ENCODE measurements around the gene PIGA. TPM values are rescaled to one million over a fixed set of nuclear protein-coding genes. Genes with fewer than 3 reads are reported as not detected.
A peak's percentile ranks its signal among the peaks of the same experiment; 100 is the strongest.
"Not testable (repeated sequence)": the region's sequence is repeated elsewhere in the genome, so short reads cannot be mapped to it uniquely, and the experiment has no call there.

PIGA gene
- total RNA-seq, 2 donors from 2014 or later: 12.3 to 14.9 TPM

DNA sequence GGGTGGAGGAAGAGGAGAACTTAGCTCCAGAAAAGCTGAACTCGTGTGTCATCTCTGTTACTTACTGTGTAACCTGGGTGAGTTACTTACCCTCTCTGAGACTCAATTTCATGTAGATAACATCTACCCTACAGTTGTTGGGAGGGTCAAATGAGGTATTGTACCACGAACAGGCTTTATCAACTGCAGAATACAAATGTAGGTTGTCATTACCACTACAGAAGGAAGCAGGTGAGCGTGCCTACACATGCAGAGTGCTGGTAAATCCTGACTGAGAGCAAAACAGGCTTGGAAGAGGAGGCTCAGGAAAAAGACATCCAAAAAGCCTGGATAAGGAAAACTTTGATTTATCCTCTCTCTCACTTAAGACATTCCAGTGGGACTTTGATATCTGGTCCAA is 7.2 kb downstream of the PIGA start:
- intact Hi-C loops (cut with DNase I, micrococcal nuclease): no loop called here
- DNase-seq: no peak
- ATAC-seq: no peak

DNA sequence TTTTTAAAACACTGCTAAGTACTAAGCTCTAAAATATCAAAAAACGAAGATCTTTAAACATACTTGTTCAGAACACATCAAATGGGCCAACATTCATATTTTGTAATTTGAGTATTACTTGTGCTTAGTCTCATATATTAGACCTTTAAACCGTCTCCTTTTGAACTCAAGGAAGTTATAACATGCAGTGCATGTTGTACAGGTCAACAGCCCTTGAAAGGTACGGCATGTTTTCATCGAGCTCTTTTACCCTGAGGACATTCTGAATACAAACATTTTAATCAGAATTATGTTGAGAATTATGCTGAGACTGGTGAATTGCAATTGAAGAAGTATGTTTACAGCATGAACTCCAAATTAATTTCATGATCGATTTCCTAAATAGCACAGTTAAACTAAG is 12.9 kb downstream of the PIGA start:
- intact Hi-C loops (cut with DNase I, micrococcal nuclease): no loop called here
- no peak for ATAC-seq
- no peak for DNase-seq

DNA sequence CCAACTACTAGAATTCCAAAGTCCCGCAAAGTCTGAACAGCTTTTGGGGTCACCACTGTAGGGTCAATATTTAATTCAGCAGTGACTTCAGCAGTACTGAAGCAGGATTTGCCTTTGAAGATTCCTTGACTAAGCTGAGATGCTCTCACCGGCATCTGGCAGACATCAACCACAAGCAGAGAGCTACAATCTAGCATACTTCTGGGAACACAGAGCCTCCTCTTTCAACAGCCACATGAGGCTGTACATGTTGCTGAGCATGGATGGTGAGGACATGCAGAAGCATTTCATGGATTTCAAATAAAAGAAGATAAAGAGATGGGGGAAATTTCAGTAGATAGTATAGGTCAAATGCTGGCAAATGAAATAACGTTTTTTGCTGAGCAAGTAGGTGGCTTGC is 13.3 kb downstream of the PIGA start:
- DNase-seq: no peak
- intact Hi-C loops (cut with DNase I, micrococcal nuclease): no loop called here

DNA sequence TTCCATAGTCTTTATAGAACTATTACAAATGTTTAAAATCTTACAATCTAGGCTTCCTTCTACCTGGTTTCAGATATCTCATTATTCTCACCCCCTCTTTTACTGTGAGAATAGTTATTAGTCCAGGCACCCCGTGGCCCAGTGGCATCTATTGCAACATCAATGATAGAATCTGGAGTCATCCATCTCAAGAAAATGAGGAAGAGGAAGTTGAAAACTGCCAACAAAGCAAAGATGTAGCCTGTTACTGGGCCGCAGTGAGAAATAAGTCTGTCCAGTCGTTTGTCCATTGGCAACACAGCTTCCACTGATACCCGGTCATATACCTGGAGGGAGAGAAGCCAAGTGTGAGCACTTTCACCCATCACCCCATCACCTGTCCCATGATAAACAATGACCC is 13.9 kb downstream of the PIGA start:
- DNase-seq (no peak), ATAC-seq (no peak)
- intact Hi-C loops (cut with DNase I, micrococcal nuclease): no loop called here

More for the DNA sequence above, 13.3 kb downstream of the PIGA start:
- ATAC-seq: no peak

DNA sequence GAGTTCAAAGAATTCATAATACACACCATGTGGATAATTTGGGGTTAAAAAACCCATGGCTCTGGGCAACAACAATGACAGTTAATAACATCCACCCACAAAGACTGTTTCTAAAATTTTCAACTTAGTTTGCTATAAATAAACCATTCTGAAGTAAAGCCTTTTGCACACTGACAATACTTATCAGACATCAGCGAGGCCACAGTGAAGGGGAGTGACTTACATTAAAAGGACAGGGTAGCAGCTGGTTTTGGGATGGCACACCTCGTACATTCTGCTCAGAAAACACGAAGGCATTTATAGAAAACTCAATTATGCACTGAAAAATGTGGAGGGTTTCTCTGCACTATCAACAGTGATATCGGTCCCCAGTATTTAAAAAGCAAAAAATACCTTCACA is 15.0 kb downstream of the PIGA start:
- intact Hi-C loops (cut with DNase I, micrococcal nuclease): no loop called here
- ATAC-seq (no peak), DNase-seq (no peak)

DNA sequence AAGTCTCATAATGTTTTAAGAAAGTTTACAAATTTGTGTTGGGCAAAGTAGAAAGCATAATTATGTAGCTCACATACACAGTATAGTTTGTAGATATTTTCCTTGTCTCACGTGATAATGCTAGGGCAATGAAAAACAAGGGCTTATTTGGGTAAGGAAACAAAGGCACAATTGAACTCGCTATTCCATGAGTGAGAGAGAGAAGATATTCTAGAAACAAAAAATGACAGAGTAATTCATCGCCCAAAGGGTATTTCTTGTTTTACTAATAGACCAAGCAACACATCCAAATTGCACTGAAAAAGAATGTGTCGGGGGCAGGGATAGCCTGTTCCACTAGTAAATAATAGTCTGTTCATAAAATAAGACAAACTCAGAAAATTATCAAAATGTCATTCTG is 16.2 kb downstream of the PIGA start:
- intact Hi-C loops (cut with DNase I, micrococcal nuclease): no loop called here

DNA sequence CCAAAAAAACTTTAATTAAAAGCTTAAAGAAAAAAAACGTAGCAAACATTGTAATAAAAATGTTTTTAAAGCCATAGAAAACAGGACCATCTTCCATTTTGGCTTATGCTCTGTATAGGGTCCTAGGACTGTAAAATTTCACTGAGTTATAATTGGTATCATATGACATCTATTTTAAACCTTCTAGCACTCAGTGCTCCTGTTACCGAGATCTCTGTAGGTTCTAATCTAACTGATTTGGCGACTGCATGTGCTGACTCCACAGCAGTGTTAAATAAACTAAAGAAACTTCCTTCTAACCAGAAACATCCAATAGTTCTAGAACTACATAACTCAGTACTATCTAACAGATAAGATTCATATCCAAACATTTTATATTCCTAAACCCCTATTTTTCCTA is 19.8 kb downstream of the PIGA start, which contains the start of gene ASB11:
ASB11 (minus strand) TSS at position 132 of the 400 bp plus-strand sequence; CDS start at position 97, 35 bp downstream.
- DNase-seq: no peak
- intact Hi-C loops (cut with DNase I, micrococcal nuclease): no loop called here
- no peak for ATAC-seq

More for the DNA sequence above, 16.2 kb downstream of the PIGA start:
- DNase-seq (no peak), ATAC-seq (no peak)

DNA sequence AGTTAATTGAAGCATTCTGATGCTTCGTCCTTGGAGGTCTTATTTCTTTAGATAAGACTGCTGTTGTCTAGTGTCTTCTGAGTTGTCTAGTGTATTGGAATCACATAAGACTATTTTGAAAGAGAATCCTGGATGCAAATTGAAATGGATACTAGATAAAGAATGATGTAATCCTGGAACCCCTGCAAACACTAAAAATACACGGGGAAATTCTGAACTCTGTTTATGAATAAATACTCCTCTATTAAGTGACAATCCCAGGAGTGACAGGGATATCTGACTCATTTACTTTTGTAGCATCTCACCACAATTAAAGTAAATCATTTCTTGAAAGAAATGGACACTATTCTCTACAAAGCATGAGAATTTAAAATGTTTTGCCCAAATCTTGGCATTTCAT is 20.9 kb downstream of the PIGA start:
- ATAC-seq (no peak), DNase-seq (no peak)
- intact Hi-C loops (cut with DNase I, micrococcal nuclease): no loop called here

DNA sequence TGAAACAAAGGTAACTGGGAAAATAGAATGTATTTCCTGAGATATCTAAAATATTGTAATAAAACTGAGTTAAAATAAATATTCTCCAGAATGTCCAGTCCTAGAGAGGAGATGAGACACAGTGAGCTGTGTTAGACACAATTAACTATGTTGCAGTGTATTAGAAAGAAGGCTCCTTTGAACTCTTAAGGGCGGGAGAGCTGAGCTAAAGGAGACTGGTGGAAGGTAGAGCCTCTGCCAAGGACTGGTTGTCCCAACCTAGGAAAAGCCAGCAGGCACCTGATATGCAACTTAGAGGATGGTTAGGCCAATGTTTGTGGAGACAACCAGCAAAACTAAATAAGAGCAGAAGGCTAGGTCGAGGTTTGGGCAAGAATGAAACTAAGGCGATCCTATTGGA is 24.2 kb downstream of the PIGA start:
- no peak for DNase-seq
- ATAC-seq: no peak
- intact Hi-C loops (cut with DNase I, micrococcal nuclease): no loop called here

DNA sequence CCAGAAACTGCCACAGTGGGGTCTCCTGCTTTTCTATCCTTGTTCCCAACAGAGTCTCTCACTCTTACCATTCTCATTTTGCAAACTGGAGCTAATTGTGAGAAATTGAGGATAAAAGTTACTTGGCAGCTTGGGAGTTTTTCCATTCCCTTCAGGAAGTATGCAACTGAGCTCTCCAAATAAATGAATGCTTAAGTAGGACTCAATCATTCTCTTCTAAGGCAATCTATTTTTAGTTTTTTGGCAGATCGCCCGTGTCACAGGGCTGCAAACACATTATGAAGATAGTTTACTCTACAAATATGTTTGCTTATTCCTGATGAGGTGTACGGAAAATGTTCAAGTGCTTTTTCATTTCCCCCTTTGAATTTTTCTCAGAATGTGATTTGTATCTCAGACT is 25.2 kb downstream of the PIGA start:
- ATAC-seq (no peak), DNase-seq (no peak)
- intact Hi-C loops (cut with DNase I, micrococcal nuclease): no loop called here

DNA sequence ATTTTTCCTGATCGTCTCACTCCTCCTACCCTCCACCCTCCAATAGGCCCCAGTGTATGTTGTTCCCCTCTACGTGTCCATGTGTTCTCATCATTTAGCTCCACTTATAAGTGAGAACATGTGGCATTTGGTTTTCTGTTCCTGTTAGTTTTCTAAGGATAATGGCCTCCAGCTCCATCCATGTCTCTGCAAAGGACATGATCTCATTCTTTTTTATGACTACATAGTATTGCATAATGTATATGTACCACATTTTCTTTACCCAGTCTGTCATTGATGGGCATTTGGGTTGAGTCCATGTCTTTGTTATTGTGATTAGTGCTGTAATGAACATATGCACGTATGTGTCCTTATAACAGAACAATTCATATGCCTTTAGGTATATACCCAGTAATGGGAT is 29.4 kb downstream of the PIGA start:
- ATAC-seq; intact Hi-C loops (cut with DNase I, micrococcal nuclease); DNase-seq: not testable (repeated sequence)

DNA sequence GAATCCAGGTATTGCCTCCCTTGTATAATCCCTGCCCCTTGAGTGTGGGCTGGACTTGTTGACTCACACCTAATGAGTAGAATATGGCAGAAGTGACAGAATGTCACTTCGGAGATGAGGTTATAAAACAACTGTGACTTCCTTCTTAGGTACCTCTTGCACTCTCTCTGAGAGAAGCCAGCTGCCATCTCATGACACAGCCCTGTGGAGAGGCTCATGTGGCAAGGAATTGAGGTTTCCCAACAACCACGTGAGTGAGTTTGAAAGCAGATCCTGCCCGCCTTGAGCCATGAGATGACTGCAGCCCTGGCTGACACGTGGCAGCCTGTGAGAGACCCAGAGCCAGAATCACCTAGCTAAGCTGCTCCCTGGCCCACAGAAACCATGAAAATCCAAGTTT is 33.4 kb downstream of the PIGA start:
- ATAC-seq (peak; percentile 88), DNase-seq (peak; percentile 15 to 50)
- intact Hi-C loops (cut with DNase I, micrococcal nuclease): no loop called here

DNA sequence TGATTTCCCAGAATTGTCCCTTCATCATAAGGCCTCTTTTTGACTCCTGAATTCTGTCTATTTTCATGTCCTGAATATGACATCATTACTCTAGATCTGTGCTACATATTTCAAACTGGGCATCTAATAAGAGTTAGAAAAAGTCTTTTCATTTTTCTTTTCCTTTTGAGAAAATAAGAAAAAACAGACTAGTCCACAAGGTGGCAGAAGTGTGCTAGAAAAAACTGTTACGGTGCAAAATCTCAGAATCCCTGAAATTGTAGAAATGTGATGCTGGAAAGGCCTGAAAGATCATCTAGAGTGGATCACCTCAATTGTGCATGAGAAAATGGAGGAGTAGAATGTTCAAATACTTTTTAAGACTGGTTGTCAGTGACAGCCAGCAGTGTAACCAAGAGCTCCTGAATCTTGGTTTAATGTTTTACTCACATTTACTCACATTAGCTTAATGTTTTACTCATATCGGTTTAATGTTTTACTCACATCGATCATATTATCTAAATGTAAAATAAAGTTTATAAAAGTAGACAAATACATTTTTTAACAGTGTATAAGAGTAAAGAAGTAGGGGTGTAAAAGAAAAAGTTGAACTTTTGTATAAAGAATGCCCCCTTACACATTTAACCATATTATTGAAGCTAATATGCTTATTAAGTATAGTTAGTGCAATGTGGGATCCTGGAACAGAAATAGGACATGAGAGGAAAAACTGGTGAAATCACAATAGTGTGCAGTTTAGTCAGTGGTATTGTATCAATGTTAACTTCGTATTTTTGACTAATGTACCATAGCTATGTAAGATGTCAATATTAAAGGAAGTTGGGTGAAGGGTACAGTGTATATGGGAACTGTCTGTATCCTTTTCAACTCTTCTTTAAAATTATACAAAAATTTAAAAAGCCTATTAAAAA is 35.1 kb downstream of the PIGA start:
- DNase-seq (no peak), ATAC-seq (peak; percentile 72)
- intact Hi-C loops (cut with DNase I, micrococcal nuclease): no loop called here

DNA sequence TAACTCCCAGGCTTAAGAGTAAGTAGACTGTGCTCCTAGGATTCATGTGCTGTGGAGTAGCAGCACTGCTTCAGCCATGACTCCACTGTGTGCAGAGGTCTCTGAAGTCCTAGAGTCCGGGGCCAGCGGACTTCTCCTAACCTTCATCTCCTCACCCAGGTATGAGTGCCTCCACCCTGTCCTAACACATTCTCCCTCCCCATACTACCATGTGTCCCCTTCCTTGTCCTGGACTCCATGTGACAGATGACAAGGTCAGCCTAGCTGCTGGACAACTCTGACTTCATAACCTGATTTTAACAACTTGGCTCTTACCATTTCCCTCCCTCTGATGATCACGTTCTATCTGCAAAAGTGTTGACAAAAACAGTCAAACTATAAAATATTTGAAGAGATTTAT is 36.5 kb downstream of the PIGA start:
- DNase-seq (no peak), ATAC-seq (no peak)
- intact Hi-C loops (cut with DNase I, micrococcal nuclease): no loop called here

DNA sequence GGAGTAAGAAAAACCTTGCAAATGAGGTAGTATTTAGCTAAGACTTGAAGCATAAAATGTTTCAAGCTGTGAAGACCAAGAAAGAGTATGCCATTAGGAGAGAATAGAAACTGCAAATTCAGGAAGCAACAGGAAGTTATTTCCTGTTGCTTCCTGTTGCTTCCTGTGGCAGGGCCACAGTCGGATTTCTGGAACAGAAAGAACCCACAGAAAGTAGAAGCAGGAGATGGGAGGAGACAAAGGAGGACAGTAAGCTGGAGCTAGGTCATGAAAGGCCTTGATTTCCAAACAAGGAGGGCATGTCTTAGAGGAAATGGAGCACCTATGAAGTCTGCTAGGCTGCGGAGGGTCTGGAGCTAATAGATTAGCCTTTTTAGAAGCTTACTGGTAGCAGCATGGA is 37.1 kb downstream of the PIGA start:
- ATAC-seq (no peak), DNase-seq (no peak)
- intact Hi-C loops (cut with DNase I, micrococcal nuclease): no loop called here

DNA sequence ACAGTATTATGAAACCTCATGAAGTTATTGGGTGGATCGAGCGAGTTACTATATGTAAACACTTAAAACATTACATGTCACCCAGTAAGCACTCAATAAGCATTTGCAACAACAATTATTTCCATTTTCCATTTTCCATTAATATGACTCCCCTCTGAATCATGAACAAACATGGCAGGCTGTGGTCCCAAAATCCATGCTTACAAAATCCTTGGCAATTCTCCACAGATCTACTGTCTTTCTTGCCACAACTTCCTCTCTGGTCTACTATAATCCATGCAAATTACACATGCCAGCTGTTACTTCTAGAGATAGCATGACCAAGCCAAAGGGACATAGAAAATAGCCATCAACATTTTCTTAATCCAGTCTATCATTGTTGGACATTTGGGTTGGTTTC is 41.9 kb downstream of the PIGA start:
- ATAC-seq: no peak
- no peak for DNase-seq
- intact Hi-C loops (cut with DNase I, micrococcal nuclease): no loop called here

DNA sequence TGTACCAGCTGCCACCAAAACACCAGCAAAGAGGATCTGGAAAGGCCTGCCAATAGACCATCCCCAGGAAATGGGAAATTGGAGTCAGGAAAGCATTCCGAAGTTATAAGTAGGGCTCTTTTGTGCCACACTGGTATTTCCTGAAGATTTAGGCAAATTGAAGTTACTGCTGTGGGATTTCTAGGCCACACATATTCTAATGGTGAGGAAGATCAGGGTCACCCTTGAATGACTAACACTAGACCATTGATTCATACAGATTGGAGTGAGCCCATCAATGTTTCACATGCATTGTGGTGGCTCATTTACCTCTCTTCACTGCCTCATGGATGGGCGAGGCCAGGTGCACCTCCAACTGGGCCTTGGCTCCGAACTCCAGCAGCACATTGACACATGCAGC is 42.5 kb downstream of the PIGA start:
- ATAC-seq (no peak), DNase-seq (no peak)
- intact Hi-C loops (cut with DNase I, micrococcal nuclease): no loop called here

DNA sequence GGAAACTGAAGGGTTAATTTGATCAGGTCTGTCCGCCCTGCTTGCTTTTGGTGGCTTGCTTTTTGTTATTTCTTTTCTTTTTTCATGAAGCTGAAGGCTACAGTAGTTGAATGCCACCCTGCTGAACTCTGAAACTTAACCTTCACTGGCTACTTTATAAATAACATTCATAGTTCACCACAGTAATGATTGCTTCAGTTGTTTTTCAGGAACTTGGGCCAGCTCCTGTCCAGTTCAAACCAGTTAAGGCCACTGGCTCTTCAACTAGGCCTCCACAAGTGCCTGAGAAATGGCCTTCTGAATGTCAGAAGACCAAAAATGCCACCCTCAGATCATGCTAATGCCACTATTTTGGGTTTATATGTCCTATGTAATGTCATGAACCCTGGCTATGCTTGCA is 57.7 kb downstream of the PIGA start:
- ATAC-seq (no peak), DNase-seq (no peak)
- intact Hi-C loops (cut with DNase I, micrococcal nuclease): no loop called here

DNA sequence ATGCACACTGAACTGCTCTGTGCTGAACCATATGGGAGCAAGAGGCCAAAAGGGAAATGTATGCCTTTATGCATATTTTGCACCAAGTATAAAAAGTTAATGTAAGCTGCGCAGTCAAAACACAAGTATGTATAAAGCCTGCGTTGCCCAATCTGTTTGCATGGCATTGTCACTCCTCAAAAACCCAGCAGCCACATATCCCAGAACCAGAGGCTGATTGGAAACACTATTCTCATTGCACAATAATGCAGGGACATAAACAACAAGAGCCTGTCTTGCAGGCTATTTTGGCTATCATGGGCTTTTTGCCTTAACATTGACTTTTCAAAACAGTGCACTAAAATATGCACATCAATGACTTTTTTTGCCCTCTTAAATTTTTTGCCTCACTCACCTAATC is 60.4 kb downstream of the PIGA start:
- intact Hi-C loops (cut with DNase I, micrococcal nuclease): no loop called here
- ATAC-seq: no peak

DNA sequence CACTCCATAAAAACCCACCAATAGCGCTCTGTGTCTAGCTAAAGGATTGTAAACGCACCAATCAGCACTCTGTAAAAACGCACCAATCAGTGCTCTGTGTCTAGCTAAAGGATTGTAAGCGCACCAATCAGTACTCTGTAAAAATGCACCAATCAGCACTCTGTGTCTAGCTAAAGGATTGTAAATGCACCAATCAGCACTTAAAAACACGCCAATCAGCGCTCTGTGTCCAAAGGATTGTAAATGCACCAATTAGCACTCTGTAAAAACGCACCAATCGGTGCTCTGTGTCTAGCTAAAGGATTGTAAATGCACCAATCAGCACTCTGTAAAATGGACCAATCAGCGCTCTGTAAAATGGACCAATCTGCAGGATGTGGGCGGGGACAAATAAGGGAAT is 62.0 kb downstream of the PIGA start:
- DNase-seq; intact Hi-C loops (cut with DNase I, micrococcal nuclease); ATAC-seq: not testable (repeated sequence)

More for the DNA sequence above, 60.4 kb downstream of the PIGA start:
- no peak for DNase-seq

DNA sequence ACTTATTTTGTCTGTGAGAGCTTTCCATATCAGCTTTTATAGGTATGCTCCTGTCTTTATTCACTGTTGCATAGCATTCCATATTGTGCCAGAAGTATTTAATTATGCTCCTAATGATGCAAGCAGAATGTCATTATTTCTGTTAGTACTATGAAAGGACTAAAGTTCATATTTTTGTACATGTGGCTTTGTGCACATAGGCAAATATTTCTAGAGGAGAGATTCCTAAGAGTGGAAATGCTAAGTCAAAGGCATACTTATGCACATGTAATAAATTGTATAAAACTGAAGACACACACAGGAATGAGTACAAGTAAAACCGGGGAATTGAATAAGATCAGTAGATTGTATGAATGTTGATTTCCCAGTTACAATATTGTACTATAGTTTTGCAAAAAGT is 63.6 kb downstream of the PIGA start:
- no peak for ATAC-seq
- DNase-seq: no peak

More for the DNA sequence above, 63.6 kb downstream of the PIGA start:
- intact Hi-C loops (cut with DNase I, micrococcal nuclease): no loop called here

Measured in left colon (tissue), 2 donors.